Measurements from ENCODE around the gene ZFP14.
A peak's percentile ranks its signal among the peaks of the same experiment; 100 is the strongest.
"Not testable (repeated sequence)": the region's sequence is repeated elsewhere in the genome, so short reads cannot be mapped to it uniquely, and the experiment has no call there.

ZFP14 gene

GRCh38 chr19:36330216-36330615 is 48.8 kb downstream of the ZFP14 start:
- DNase-seq (ENCODE audit: low read depth): no peak

- not testable (repeated sequence) for DNase-seq (ENCODE audit: low read depth)
Observed at GRCh38 chr19:36329534-36329933, 49.5 kb downstream of the ZFP14 start.

- DNase-seq (ENCODE audit: low read depth): not testable (repeated sequence)
Observed at GRCh38 chr19:36326649-36327048, 52.4 kb downstream of the ZFP14 start.

GRCh38 chr19:36315164-36315563 is 63.8 kb downstream of the ZFP14 start:
- DNase-seq (ENCODE audit: low read depth): not testable (repeated sequence)

- not testable (repeated sequence) for DNase-seq (ENCODE audit: low read depth)
Observed at GRCh38 chr19:36314053-36314452, 64.9 kb downstream of the ZFP14 start.

GRCh38 chr19:36311098-36311760 is 67.8 kb downstream of the ZFP14 start:
- DNase-seq (ENCODE audit: low read depth): not testable (repeated sequence)

- peak; percentile 67 for DNase-seq (ENCODE audit: low read depth)
Observed at GRCh38 chr19:36310416-36310990, 68.5 kb downstream of the ZFP14 start.

- not testable (repeated sequence) for DNase-seq (ENCODE audit: low read depth)
Observed at GRCh38 chr19:36309759-36310158, 69.2 kb downstream of the ZFP14 start.

- not testable (repeated sequence) for DNase-seq (ENCODE audit: low read depth)
Observed at GRCh38 chr19:36309309-36309708, 69.7 kb downstream of the ZFP14 start.

GRCh38 chr19:36292317-36292716 is 86.7 kb downstream of the ZFP14 start:
- DNase-seq (ENCODE audit: low read depth): not testable (repeated sequence)
